GM12874 (cell line): ENCODE results near the gene SERGEF.

Experiments used
- TF ChIP-seq, protein P1 (sequence below): IDR thresholded peaks from 2 replicates; pipeline ENCODE4 v1.5.1; 2011; ENCODE audit warnings: low read depth, mild to moderate bottlenecking, control low read depth, low read length, moderate library complexity; ENCODE audit not compliant: insufficient read depth

The SERGEF gene

DNA sequence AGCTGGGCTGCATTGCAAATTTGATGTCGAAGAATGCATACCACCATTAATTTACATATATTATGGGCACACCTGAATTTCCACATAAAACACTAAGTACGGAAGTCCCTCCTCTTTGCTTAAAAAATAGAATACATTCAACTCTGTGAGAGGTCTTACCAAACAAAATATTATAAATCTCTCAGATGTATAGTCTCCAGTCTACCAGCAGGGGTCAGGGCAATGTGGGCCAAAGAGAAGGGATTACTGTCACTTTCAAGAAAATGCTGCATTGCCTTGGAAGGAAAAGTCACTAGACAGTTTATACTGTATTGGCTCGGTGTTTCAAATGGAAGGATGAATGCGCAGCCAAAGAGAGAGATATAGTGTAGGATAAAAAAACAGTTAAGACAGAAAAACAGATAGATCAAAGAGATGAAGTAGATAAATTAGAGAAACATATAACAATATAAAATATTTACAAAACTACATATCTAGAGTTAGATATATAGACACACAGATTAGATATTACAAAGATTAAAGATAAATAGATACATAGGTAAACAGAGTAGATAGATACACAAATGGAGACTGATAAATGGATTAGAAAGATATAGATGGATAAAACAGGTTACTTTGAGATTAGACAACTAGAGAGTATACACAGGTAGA lies 20.9 kb downstream of the SERGEF start:
- TF ChIP-seq, protein P1, sequence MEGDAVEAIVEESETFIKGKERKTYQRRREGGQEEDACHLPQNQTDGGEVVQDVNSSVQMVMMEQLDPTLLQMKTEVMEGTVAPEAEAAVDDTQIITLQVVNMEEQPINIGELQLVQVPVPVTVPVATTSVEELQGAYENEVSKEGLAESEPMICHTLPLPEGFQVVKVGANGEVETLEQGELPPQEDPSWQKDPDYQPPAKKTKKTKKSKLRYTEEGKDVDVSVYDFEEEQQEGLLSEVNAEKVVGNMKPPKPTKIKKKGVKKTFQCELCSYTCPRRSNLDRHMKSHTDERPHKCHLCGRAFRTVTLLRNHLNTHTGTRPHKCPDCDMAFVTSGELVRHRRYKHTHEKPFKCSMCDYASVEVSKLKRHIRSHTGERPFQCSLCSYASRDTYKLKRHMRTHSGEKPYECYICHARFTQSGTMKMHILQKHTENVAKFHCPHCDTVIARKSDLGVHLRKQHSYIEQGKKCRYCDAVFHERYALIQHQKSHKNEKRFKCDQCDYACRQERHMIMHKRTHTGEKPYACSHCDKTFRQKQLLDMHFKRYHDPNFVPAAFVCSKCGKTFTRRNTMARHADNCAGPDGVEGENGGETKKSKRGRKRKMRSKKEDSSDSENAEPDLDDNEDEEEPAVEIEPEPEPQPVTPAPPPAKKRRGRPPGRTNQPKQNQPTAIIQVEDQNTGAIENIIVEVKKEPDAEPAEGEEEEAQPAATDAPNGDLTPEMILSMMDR = peak; percentile 70; the same call in 1 of the 2 replicates

DNA sequence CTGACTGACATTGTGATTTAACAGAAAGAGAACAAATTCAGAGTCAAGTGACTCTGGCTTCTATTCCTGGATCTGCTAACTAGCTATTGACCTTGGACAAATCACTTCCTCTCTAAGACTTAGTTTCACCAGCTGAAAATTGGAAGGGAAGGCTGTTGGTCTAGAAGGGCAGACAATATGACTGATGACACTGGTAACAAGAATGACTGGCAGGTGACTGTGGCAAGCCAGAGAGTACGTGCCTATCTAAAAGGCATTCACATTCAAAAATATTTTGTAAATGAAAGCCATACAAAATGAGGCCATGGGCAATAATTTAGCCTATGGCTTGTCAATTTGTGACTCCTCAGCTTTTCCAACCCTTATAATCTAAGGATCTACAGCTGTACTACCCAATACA lies 23.5 kb downstream of the SERGEF start:
- TF ChIP-seq, protein P1 = no peak

DNA sequence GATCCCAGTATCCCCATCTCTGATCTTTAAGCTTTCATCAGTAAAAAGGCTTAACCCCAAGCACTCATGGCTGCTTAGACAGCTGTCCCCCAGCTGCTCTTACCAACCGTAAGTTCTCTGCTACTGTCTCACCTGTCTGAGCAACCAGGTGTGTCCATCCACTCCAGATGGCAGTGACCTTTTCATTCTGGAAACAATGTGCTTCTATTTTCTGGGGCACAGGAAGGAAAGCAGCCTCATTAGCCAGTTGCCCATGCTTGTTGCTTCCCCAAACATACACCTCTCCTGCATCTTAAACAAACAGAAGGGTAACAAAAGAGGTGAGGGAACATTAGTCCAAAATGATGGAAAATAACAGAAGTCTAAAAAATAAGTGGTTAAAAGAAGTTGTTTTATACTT lies 24.4 kb downstream of the SERGEF start:
- TF ChIP-seq, protein P1 = no peak

DNA sequence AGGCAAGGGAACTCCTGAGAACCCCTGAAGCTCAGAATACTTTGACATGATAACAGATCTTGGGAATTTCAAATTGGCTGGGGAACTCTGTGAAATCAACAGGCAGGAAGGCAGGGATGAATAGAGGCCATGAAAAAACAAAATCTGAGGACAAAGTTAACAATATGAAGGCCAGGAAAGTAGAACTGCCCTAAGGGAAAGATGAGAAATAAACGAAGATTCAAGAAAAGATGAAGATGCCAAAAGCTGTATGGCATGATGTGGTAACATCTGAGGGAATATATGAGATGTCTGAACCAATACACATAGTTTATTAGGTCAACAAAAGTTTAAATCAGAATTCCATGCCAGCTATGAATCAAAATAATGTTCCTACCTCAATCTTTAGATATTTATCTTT lies 25.0 kb downstream of the SERGEF start:
- TF ChIP-seq, protein P1 = no peak

DNA sequence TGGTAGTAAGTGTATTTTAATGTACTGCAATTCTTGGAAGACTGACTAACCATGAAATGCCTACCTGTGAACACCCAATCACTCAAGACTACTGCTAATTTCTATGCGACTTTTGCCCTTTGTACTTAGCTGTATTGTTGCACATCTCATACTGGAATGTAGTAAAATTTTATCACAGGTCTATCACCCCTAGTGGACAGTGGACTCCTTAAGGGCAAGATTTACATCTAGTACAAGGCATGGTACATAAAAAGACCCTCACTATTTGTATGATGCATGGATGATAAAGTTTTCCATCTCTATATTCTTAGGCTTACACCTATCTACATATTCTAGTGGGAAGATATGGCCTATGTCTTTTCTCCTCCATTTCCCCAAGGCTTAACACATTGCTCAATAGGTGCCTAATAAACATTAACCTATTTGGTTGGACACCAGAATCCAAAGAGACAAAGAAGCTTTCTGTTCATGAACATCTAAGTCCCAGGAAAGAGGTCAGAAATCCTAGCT lies 26.1 kb downstream of the SERGEF start:
- TF ChIP-seq, protein P1 = no peak

DNA sequence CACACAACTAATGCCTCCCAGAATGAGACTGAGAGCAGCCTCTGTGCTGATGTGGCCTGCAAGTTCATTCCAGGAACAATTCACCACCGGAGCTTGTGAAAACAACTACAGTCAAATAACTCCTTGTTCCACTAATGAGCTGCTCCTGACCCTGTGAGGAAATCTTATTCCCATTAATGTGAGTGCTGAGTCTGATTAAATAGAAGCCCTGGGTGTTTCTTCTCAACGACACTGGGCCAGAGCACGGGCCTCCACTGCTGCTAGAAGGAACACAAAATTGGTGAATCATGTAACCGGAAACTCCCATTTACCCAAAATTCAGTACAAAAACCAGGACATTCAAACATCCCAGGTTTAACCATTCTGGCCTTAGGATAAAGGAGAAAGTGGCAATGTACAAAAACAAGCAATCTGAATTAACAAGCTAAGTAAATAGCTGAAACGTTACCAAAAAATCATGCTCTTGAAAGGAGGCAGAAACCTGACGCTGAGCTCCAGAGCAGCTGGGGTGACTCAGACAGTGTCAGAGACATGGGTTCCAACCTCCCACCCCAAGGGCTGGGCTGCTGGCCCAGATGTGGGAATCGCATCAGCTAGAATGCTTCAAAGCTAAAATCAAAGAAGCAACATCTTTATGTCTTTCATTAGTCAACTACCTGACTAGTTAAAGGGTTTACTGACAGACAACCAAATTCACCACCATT lies 26.7 kb downstream of the SERGEF start:
- TF ChIP-seq, protein P1 = no peak

DNA sequence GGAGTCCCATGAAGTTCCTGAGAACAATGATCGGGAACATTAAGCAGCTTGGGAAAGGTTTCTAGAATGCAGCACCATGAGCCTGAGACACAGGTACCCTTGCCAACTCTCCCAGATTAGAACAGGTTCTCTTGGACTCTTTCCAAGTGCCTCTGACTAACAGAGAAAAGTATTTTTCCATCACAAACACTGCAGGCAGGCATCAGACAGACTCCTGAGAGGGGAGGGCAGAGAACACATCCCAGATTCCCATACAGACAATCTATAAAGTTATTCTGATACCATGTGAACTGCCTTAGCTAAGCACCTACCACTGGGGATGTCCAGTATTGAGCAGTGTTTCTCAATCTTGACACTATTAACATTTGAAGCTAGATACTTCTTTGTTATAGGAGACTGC lies 27.3 kb downstream of the SERGEF start:
- TF ChIP-seq, protein P1 = no peak
